HG03460 (cell line): Measurements from ENCODE around the gene FOXR1.

Experiments
- ATAC-seq: cut with Tn5 transposase; IDR thresholded peaks from one replicate; pipeline ENCODE4 v1.9.1; 2021; ENCODE audit not compliant: unreplicated experiment

The FOXR1 gene

DNA sequence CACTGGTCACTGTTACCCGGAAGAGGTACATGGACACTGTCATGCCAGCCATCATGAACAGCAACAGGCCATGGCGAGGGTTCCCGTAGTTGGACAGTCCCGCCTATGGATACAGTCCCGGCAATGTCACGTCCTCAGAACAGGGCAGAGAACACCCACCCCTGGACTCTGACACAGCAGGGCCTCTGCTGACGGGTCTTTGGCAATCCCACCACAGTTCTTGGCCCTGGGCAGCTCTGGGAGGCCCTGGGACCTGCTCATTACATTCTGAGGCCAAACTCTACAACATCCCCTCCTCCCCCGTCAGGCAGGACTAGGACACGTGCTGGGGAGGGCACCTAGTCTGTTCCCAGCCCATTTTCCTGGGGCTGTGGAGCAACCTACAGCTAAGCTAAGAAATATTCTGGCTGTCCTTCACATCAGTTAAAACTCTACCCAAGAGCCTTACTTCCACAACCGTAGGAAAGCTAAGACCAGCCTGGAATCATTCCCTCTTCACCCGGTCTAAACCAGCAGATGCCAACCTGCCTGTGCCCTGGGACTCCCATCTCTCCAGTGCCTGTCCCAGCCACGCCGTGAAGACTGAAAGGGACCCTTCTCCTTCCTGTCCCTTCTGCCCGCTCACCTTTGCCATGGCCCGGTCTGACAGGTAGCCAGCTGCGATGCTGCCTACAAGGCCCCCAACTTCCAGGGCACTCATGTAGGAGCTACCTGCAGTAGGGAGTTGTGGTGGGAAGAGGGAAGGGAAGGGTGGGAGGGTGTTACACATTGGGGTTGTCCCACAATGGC lies 54.6 kb downstream of the FOXR1 start:
- no peak for ATAC-seq

DNA sequence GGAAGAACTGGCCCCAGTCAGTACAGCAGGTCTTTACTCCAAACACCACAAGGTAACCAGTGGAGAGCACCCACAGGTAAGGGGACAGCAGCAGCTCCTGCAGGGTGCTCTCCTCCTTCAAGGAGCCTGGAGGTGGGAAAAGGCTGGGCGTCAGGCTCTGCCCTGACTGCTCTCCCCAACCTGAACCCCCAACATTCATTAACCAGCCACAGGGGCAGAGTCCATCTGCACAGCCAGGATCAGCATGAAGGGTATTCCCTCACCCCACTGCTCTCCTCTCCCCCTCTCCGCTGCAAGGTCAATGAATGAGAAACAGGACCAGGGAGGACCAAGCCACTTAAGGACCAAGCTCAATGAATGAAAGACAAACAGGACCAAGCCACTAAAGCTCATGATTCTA lies 55.4 kb downstream of the FOXR1 start:
- no peak for ATAC-seq

DNA sequence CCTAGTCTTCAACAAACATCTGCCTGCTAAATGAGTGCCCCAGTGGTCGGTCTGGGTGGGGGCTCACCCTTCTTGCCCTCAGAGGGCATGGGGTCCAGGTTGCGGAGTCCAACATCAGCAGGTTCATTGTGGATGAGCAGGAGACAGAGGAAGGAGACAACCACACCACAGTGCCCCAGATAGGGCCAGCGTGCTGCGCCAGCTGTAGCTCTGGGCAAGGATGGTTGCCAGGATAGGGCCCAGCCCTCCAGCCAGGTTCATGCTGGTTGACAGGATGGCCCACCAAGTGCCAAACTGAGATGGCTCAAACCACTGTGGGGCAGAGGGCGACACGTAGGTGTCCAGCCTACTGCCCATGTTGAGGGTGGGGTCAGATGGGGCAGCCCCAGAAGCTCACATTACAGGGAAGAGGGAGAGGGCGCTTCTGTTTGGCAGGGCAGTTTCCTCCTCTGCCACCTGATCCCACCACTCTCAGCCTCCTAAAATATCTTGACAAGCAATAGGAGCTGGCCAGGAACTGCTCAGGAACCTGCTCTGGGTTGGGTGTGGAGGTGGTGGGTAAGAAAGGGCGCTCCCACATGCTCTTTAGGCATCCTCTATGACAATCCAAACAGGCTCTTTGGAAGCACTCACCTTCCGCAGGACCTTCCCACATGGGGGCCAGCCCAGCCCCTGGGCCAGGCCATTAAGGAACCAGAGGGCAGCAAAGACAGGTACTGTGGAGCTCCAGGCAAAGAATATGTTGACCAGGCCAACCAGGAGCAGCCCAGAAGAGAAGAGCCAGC lies 56.2 kb downstream of the FOXR1 start:
- ATAC-seq: no peak

DNA sequence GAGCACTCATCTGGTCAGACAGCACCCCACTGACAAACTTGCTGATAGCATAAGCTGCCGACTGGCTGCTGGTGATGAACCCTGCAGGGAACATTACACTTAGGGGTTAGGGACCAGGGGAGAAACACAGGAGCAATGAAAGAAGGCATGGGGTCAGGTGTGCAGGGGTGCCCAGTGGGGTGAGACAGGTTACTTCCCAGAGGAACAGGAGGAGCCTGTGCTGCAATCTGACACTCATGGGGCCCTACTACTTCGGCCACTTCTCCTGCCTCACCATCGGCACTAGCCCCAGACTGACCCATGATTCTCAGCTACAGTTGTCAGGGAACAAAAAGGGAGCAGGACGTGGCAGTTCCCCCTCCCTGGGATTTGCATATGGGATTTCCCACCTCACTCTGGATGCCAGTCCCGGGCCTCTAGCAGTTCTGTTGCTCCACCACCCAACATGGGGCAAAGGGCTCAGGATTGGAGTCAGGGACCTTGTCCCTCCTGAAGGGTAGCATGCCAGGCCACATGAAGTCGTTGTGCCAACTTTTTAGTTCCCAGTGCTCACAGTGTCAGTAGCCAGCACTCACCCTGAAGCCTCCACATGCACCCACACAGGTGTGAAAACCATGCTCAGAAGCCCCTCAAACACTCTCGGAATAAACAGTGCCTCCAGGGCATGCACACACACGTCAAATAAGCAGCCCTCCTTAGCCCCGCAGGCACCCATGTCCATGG lies 56.9 kb downstream of the FOXR1 start:
- ATAC-seq: no peak

DNA sequence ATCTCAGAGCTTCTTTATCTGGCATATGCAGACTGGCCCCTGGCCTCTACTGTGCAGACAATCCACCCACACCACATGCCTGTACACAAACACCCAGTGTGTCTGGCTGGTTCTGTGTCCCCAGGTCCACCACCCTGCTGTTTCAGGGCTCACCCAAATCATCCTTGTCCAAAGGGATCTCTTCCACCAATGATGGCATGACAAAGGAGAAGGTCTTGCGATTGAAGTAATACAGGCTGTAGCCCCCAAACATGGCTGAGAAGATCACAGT lies 57.4 kb downstream of the FOXR1 start:
- ATAC-seq: no peak

DNA sequence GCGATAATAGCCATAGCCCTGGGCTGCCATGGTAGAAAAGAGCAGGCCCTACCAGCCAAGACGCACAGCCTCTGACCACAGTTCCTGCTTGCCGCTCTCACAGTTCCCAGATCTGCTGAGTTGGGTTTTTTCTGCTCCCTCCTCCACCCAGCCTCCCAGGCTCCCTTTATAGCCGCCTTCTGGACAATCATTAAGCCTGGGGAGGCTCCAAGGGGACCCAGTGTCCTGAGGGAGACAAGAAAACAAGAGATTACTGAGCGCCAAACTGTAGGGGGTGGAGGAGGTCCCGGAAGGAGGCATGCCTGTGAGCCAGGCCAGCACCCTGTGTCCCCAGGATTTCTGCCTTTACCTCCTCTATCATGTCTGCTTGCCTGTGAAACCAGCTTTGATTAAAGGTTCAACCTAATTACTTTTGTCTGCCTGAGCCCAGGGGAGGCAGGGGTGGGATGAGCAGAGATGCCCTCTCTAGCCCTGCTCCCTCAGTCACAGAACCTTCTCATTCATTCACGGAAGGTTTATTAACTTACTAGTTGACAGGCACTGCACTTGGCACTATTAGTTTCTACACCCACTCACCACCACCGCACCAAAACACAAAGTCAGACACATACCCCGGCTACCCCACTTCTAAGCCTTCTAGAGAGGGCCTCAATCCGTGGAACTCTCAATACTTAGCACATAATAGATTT lies 57.9 kb downstream of the FOXR1 start:
- no peak for ATAC-seq

DNA sequence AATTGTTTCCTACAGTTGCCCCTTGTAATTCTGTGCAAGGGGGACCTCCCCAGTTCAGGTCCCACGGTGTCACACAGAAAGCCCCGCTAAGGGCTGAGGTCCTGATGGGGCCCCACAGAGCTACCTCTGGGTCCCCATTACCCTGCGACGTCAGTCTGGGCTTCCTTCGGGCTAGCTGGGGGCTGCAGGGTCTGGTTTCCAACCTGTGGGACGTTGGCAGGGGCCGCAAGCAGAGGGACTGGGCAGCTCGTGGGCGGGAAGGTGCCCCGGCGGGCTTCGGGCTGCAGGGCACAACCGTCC lies 58.4 kb downstream of the FOXR1 start:
- ATAC-seq: peak; percentile 17

DNA sequence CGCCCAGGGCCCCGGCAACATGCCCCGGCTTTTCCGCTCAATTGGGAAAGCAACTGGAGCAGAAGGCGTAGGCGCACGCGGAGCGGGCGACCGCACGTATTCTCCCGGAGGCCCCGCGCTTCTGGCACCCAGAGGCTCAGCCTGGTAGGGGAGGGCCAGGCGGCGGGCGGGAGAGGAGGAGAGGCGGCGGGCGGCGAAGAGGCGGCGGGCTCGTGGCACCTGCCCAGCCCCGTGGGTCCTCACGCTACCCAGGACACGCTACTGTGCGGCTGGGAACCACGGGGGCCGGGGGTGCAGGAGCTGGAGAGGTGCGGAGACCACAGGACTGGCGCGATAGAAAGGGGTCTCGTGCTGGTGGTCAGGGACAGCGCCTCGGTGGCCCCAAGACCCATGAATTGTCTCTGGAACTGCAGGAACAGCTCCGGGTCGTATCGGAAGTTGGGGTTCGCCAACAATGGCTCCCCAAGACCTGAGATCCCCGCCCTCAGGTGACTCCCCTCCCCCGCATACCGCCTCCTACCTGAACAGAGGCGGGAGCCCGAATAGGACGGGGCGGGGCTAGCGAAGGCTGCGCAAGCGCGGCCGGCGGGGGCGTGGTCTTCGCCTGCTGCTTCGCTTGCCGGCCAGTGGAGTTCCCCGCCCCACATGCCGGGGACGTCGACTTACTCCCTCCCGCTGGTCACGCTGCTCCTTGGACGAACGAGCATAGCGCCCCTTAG lies 58.9 kb downstream of the FOXR1 start, which contains the start of gene SLC37A4:
Gene SLC37A4 (minus strand): TSS at position 549 of the 719 bp plus-strand sequence.
- peak; percentile 82 for ATAC-seq
